Measurements from ENCODE around the gene SLC35G6.

The SLC35G6 gene

DNA sequence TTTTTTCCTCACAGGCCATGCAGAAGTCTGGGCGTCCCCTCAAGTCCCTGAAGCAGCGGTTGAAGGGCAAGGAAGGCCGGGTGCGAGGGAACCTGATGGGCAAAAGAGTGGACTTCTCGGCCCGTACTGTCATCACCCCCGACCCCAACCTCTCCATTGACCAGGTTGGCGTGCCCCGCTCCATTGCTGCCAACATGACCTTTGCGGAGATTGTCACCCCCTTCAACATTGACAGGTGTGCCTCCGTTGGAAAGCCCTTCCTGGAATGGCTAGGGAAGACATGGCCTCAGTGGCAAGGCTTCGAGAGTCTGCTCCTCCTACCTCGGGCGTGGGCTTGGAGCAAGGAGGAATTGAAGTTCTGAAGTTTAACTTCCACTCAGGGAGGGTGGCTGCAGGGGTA is 16.4 kb downstream of the SLC35G6 start:
- FAIRE-seq (no peak), DNase-seq (ENCODE audit: extremely low spot score, insufficient read length, low read depth) (no peak)

GRCh38 chr17:7499161-7499560 is 17.9 kb downstream of the SLC35G6 start:
- FAIRE-seq = no peak
- DNase-seq (ENCODE audit: extremely low spot score, insufficient read length, low read depth) = no peak

DNA sequence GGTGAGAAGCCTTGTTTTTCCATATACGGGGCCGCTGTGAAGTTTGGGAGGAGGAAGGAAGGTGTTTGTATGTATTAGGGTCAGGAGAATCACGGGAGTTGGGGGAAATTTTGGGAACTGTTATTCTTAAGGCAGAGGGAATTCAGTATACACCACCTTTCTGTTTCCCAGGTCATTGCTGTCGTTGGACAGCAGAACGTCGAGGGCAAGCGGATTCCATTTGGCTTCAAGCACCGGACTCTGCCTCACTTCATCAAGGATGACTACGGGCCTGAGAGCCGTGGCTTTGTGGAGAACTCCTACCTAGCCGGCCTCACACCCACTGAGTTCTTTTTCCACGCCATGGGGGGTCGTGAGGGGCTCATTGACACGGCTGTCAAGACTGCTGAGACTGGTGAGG is 20.5 kb downstream of the SLC35G6 start:
- no peak for FAIRE-seq

DNA sequence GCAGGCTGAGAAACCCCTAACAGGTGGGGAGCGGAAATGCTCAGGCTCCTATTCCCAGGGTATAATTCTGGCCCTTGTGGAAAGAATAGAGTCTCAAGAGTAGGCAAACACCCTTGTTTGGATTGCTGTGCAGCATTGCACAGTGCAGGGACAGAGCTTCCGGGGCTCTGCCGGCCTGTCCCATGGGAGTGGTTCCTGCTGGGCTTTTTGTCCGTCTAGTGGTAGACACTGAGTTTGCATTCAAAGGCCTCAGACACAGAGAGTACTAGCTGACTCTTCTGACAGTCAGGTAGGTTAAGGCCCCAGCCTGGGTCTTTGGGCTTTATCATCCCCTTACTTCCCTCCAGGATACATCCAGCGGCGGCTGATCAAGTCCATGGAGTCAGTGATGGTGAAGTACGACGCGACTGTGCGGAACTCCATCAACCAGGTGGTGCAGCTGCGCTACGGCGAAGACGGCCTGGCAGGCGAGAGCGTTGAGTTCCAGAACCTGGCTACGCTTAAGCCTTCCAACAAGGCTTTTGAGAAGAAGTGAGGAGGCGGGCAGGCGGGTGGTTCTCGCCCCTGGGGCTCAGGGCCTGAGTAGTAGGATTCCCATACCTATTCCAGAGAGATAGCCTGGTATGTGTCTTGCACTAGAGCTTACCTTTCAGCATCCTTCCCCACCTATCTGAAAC is 21.1 kb downstream of the SLC35G6 start:
- DNase-seq (ENCODE audit: extremely low spot score, insufficient read length, low read depth) (no peak), FAIRE-seq (no peak)

More for the DNA sequence above, 20.5 kb downstream of the SLC35G6 start:
- DNase-seq (ENCODE audit: extremely low spot score, insufficient read length, low read depth) = no peak

DNA sequence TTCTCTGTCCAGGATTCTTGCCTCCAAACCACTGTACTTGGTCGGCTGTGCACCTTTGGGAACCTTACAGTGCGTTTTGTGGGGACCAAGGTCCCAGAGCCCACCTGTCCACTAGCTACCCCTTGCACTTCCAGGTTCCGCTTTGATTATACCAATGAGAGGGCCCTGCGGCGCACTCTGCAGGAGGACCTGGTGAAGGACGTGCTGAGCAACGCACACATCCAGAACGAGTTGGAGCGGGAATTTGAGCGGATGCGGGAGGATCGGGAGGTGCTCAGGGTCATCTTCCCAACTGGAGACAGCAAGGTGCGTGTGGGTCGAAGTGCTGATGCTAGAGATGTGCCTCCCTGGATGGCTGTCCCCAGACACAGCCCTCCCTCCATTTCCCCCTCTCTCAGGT is 21.7 kb downstream of the SLC35G6 start:
- DNase-seq (ENCODE audit: extremely low spot score, insufficient read length, low read depth) = no peak
- FAIRE-seq = no peak

GRCh38 chr17:7503521-7503920 is 22.3 kb downstream of the SLC35G6 start:
- FAIRE-seq (no peak), DNase-seq (ENCODE audit: extremely low spot score, insufficient read length, low read depth) (no peak)

- no peak for FAIRE-seq
These were observed 26.9 kb downstream of the SLC35G6 start for GRCh38 chr17:7508145-7508544.

DNA sequence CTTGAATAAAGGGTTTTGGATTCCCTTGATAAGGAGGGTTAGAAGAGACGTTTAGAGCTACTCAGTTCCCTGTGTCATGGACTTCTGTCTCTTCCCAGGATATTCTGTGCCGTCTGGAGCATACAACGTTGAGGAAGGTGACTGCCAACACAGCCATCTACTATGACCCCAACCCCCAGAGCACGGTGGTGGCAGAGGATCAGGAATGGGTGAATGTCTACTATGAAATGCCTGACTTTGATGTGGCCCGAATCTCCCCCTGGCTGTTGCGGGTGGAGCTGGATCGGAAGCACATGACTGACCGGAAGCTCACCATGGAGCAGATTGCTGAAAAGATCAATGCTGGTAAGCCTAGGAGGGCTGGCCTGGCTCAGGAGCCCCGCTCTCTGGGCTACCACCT is 27.6 kb downstream of the SLC35G6 start:
- FAIRE-seq = no peak

More at GRCh38 chr17:7508145-7508544, 26.9 kb downstream of the SLC35G6 start:
- no peak for DNase-seq (ENCODE audit: extremely low spot score, insufficient read length, low read depth)

GRCh38 chr17:7509937-7510336 is 28.7 kb downstream of the SLC35G6 start:
- DNase-seq (ENCODE audit: extremely low spot score, insufficient read length, low read depth) = no peak
- no peak for FAIRE-seq

More for the DNA sequence above, 27.6 kb downstream of the SLC35G6 start:
- no peak for DNase-seq (ENCODE audit: extremely low spot score, insufficient read length, low read depth)

DNA sequence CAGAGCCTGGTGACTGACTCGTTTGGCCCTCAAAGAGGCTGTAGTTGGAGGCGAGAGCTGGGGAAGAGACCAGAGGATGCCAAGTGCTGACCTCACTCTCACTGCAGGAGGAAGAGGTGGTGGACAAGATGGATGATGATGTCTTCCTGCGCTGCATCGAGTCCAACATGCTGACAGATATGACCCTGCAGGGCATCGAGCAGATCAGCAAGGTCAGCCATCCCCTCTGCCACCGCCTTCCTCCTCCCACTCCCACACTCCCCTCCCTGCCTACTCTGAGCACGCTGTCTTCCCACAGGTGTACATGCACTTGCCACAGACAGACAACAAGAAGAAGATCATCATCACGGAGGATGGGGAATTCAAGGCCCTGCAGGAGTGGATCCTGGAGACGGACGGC is 29.9 kb downstream of the SLC35G6 start:
- FAIRE-seq (no peak), DNase-seq (ENCODE audit: extremely low spot score, insufficient read length, low read depth) (no peak)

DNA sequence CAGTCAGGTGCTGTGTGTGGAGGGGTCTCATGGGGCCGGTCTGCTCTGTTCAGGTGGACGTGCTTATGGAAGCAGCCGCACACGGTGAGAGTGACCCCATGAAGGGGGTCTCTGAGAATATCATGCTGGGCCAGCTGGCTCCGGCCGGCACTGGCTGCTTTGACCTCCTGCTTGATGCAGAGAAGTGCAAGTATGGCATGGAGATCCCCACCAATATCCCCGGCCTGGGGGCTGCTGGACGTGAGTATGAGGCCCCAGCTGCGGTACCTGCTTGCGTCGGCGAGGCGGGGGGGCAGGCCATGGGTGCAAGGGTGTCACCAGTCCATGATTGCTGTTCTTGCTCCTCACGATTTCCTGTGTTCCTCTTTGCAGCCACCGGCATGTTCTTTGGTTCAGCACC is 30.9 kb downstream of the SLC35G6 start:
- DNase-seq (ENCODE audit: extremely low spot score, insufficient read length, low read depth) (no peak), FAIRE-seq (no peak)

DNA sequence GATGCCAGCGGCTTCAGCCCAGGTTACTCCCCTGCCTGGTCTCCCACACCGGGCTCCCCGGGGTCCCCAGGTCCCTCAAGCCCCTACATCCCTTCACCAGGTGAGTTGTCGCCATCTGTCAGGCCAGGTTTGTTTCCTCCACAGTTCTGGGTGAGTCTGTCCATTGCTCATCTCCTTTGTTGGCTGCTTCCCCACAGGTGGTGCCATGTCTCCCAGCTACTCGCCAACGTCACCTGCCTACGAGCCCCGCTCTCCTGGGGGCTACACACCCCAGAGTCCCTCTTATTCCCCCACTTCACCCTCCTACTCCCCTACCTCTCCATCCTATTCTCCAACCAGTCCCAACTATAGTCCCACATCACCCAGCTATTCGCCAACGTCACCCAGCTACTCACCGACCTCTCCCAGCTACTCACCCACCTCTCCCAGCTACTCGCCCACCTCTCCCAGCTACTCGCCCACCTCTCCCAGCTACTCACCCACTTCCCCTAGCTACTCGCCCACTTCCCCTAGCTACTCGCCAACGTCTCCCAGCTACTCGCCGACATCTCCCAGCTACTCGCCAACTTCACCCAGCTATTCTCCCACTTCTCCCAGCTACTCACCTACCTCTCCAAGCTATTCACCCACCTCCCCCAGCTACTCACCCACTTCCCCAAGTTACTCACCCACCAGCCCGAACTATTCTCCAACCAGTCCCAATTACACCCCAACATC is 31.7 kb downstream of the SLC35G6 start:
- FAIRE-seq = no peak
- no peak for DNase-seq (ENCODE audit: extremely low spot score, insufficient read length, low read depth)

GRCh38 chr17:7513850-7514419 is 32.7 kb downstream of the SLC35G6 start:
- FAIRE-seq = no peak
- no peak for DNase-seq (ENCODE audit: extremely low spot score, insufficient read length, low read depth)

GRCh38 chr17:7515911-7516610 is 34.8 kb downstream of the SLC35G6 start:
- DNase-seq (ENCODE audit: extremely low spot score, insufficient read length, low read depth) = no peak
- no peak for FAIRE-seq

GRCh38 chr17:7523033-7523432 is 41.8 kb downstream of the SLC35G6 start:
- FAIRE-seq (no peak), DNase-seq (ENCODE audit: extremely low spot score, insufficient read length, low read depth) (no peak)

DNA sequence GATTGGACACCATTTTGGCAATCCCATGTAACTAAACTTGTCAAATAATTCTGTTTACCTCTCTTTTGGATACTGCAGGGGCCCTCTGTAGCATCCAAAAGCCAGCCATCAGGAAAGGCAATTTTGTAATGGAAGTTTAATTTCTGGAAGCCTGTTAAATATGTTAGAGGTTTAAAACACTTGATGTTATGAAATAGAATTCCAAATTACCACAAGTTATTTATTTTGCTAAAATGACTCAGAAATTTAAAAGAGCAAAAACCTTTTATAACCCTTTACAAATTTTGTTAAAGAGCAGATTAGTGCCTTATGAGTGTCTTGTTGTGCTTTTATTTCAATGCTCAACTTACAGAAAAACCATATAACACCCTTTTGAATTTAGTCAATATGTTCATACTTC is 47.6 kb downstream of the SLC35G6 start:
- DNase-seq (ENCODE audit: extremely low spot score, insufficient read length, low read depth) (no peak), FAIRE-seq (no peak)

DNA sequence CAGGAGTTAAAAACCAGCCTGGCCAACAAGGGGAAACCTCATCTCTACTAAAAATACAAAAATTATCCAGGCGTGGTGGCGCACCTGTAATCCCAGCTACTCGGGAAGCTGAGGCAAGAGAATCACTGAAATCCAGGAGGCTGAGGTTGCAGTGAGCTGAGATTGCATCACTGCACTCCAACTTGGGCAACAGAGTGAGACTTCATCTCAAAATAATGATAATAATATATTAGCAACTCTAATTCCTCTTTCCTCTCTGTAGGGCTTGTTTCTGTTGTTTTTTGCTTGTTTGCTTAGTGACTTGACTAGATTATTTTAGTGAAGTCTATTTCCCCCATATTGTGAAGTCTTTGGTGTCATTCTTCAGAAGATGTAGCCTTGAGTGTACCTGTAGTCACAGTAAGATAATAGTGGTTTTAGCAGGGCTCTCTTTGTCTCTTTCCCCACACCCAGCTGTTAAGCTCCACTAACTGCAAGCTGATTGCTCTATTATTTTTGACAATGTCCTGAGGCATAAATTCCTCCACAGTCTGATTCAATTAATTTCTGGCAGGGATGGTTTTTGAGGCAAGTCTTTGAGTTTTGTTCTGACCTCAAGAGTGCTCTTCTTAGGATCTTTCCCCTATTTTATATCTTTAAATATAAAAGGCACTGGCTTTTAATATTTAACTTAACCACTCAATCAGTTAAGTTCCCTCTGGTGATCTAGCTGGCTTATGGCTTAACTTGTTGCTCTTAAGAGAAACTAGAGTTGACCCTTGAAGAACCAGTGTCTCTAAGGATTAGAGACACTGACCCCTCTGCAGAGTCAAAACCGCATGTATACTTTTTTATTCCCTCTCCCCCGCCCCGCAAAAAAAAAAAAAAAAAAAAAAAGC is 49.0 kb downstream of the SLC35G6 start:
- FAIRE-seq (peak; percentile 69), DNase-seq (ENCODE audit: extremely low spot score, insufficient read length, low read depth) (no peak)
